PC-3 (cell line): Measurements from ENCODE around the gene FKBP10. TPM values are rescaled to one million over a fixed set of nuclear protein-coding genes. Genes with fewer than 3 reads are reported as not detected.

Experiments used
- ATAC-seq: fragments of 200-7000 bp; cut with Tn5 transposase; 2 replicates; pipeline ENCODE4 v1.9.1; 2020; ENCODE audit warnings: mild to moderate bottlenecking, moderate library complexity
- BruUV-seq: library from RNA; stranded (reverse); fragments of 400-500 nt; replicated peaks from 2 replicates; lab custom pipeline; 2021; lab: Mats Ljungman, UMichigan
- CTCF ChIA-PET: fragments of 300-600 bp; sonication (Branson Sonifier 250); formaldehyde crosslinking; loops from one replicate; lab custom pipeline; 2022; ENCODE audit warnings: antibody characterized with exemption; lab: Charles Lee
- POLR2A ChIA-PET: fragments of 300-600 bp; sonication (Branson Sonifier 250); formaldehyde crosslinking; loops from one replicate; lab custom pipeline; 2022; ENCODE audit warnings: antibody characterized with exemption; ENCODE audit not compliant: unreplicated experiment; lab: Charles Lee
- DNase-seq: peaks from one replicate; pipeline ENCODE4 v3.0.0-alpha.2; 2015
- H2AFZ ChIP-seq: fragments of 300-600 bp; sonication (generic); 2 replicates; pipeline ENCODE4 v1.6.0; 2016; ENCODE audit warnings: antibody characterized with exemption, low read length
- H3F3A ChIP-seq: fragments of 300-600 bp; sonication (generic); one replicate; pipeline ENCODE4 v1.6.0; 2017; ENCODE audit warnings: antibody characterized with exemption, low read length, control low read depth, mild to moderate bottlenecking; ENCODE audit not compliant: unreplicated experiment
- H3K27ac ChIP-seq: fragments of 300-600 bp; sonication (generic); 2 replicates; pipeline ENCODE4 v1.5.1; 2016; ENCODE audit warnings: mild to moderate bottlenecking, low read length
- H3K27me3 ChIP-seq: fragments of 300-600 bp; sonication (generic); 2 replicates; pipeline ENCODE4 v1.6.1; 2016; ENCODE audit warnings: low read length, mixed read lengths
- H3K36me3 ChIP-seq: fragments of 300-600 bp; sonication (generic); 2 replicates; pipeline ENCODE4 v1.6.1; 2016; ENCODE audit warnings: low read depth, mixed run types, low read length, mixed read lengths
- H3K4me1 ChIP-seq: fragments of 300-600 bp; sonication (generic); 2 replicates; pipeline ENCODE4 v1.5.1; 2016; ENCODE audit warnings: low read length; ENCODE audit not compliant: insufficient read depth
- H3K4me2 ChIP-seq: fragments of 300-600 bp; sonication (generic); 2 replicates; pipeline ENCODE4 v1.6.0; 2016; ENCODE audit warnings: low read length
- H3K4me3 ChIP-seq: fragments of 300-600 bp; sonication (generic); 2 replicates; pipeline ENCODE4 v1.5.1; 2016; ENCODE audit warnings: mild to moderate bottlenecking, low read length, mixed read lengths
- H3K79me2 ChIP-seq: fragments of 300-600 bp; sonication (generic); 2 replicates; pipeline ENCODE4 v1.6.1; 2017; ENCODE audit warnings: low read length, mixed read lengths
- H3K9ac ChIP-seq: fragments of 300-600 bp; sonication (generic); 2 replicates; pipeline ENCODE4 v1.6.0; 2016; ENCODE audit warnings: mild to moderate bottlenecking, low read length
- H3K9me2 ChIP-seq: fragments of 300-600 bp; sonication (generic); replicated peaks from 2 replicates; pipeline ENCODE4 v1.6.1; 2016; ENCODE audit warnings: mixed run types, low read length, mixed read lengths
- H3K9me3 ChIP-seq: fragments of 300-600 bp; sonication (generic); 2 replicates; pipeline ENCODE4 v1.6.1; 2016; ENCODE audit warnings: low read length, mixed read lengths
- H4K20me1 ChIP-seq: fragments of 300-600 bp; sonication (generic); 2 replicates; pipeline ENCODE4 v1.6.1; 2016; ENCODE audit warnings: low read length, mixed read lengths
- CTCF ChIP-seq: fragments of 300-600 bp; sonication (generic); conservative IDR thresholded peaks from 2 replicates; pipeline ENCODE4 v1.5.1; 2017; ENCODE audit warnings: antibody characterized with exemption, low read depth, mild to moderate bottlenecking, low read length
- EZH2 ChIP-seq: fragments of 300-600 bp; sonication (generic); IDR thresholded peaks from one replicate; pipeline ENCODE4 v1.6.1; 2017; ENCODE audit warnings: antibody characterized with exemption, mild to moderate bottlenecking, low read length; ENCODE audit not compliant: unreplicated experiment
- EZH2phosphoT487 ChIP-seq: fragments of 300-600 bp; sonication (generic); IDR thresholded peaks from 2 replicates; pipeline ENCODE4 v1.6.1; 2018; ENCODE audit warnings: mild to moderate bottlenecking, antibody characterized with exemption, low read length, borderline replicate concordance
- intact Hi-C: fragments of 100-400 bp; cut with micrococcal nuclease; formaldehyde crosslinking; loops from 2 replicates; pipeline ENCODE4 v1.9.0; 2023
- total RNA-seq: library from RNA; depleted of rRNA; stranded (reverse); fragments of >200 nt; gene quantifications from 2 replicates; pipeline ENCODE4 v1.2.3, GENCODE V29; 2014

FKBP10 gene
- total RNA-seq, 1 experiment from 2014 or later = 63.4 TPM

DNA sequence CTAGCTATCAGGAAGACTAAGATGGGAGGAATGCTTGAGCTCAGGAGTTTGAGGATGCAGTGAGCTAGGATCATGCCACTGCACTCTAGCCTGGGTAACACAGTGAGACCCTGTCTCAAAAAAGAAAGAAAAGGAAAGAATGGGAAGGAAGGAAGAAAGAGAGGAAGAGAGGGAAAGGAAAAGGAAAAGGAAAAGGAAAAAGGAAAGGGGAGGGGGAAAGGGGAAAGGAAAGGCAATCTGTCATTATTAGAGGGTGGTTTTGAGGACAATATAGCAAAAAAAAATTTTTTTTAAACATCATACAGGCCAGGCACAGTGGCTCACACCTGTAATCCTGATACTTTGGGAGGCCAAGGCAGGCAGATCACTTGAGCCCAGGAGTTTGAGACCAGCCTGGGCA, 46.7 kb upstream of the FKBP10 start:
- Histone ChIP-seq H3K79me2 (no peaks in the 10 kb centered on the region), H3K27ac (no peak overlapping the region), H3K4me3 (no peak overlapping the region), H2AFZ (no peak overlapping the region), H3K9ac (no peak overlapping the region), H4K20me1 (no peaks in the 10 kb centered on the region), H3K4me2 (no peak overlapping the region), H3K9me2 (no peaks in the 10 kb centered on the region), H3K9me3 (no peaks in the 10 kb centered on the region), H3K27me3 (no peaks in the 10 kb centered on the region), H3F3A (no peaks in the 10 kb centered on the region), H3K36me3 (peaks cover 44% of the 10 kb centered on the region), H3K4me1 (no peaks in the 10 kb centered on the region)
- TF ChIP-seq CTCF (no peak), EZH2phosphoT487 (no peak), EZH2 (no peak)
- ATAC-seq (no peak), DNase-seq (no peak)
- intact Hi-C loops = no loop called here
- ChIA-PET CTCF (no interaction called here), POLR2A (no interaction called here)
- BruUV-seq = no TSS peak

DNA sequence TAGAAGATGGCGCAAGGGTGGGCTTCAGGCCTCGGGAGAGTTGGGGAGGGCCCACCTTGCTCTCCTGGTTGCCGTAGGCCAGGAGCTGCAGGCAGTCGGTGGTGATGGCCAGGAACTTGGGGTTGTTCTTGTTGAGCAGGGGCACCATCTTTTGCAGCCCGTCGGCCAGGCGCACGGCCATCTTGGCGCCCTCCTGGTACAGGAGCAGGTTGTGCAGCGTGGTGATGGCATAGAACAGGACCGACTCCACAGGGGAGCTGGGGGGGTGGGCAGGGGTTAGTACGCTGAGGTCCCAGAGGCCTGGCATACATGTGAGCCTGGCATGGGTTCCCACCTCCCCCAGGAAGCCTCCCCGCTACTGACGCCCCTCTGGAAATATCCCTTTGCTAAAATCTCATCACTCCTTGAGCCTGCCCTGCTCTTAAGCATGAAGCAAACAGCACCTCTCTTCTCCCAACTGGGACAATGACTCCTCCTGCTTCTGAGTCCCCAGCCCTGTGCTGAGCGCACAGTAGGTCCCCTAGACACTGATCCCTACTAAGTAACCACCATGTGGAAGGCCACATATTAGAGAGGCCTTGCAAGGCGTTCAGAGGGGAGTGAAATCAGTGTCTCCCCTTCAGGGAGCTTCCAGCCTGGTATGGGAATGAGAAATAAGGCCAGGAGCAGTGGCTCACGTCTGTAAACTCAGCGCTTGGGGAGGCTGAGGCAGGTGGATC, 45.3 kb upstream of the FKBP10 start:
- CTCF ChIA-PET = no interaction called here
- no TSS peak for BruUV-seq
- no peak for TF ChIP-seq EZH2phosphoT487
- no peak for TF ChIP-seq CTCF
- no peak for TF ChIP-seq EZH2
- H3K9me3 ChIP-seq = no peaks in the 10 kb centered on the region
- peaks cover 11% of the 10 kb centered on the region for H3K79me2 ChIP-seq
- no peak for ATAC-seq
- intact Hi-C loops = no loop called here
- H3K27ac ChIP-seq = no peak overlapping the region
- DNase-seq = no peak
- no peak overlapping the region for H2AFZ ChIP-seq
- no peak overlapping the region for H3K4me2 ChIP-seq
- no peaks in the 10 kb centered on the region for H3K27me3 ChIP-seq
- peaks cover 10% of the 10 kb centered on the region for H3K4me1 ChIP-seq
- H3F3A ChIP-seq = peaks cover under 1% of the 10 kb centered on the region
- peaks cover 47% of the 10 kb centered on the region for H3K36me3 ChIP-seq
- no peaks in the 10 kb centered on the region for H3K9me2 ChIP-seq
- POLR2A ChIA-PET = interaction anchor here (0.5 kb wide), 1 partner anchor 1667 kb away, joined by 4 read pairs; no protein-coding TSS in a partner anchor
- H3K4me3 ChIP-seq = no peak overlapping the region
- H4K20me1 ChIP-seq = no peaks in the 10 kb centered on the region
- H3K9ac ChIP-seq = no peak overlapping the region

DNA sequence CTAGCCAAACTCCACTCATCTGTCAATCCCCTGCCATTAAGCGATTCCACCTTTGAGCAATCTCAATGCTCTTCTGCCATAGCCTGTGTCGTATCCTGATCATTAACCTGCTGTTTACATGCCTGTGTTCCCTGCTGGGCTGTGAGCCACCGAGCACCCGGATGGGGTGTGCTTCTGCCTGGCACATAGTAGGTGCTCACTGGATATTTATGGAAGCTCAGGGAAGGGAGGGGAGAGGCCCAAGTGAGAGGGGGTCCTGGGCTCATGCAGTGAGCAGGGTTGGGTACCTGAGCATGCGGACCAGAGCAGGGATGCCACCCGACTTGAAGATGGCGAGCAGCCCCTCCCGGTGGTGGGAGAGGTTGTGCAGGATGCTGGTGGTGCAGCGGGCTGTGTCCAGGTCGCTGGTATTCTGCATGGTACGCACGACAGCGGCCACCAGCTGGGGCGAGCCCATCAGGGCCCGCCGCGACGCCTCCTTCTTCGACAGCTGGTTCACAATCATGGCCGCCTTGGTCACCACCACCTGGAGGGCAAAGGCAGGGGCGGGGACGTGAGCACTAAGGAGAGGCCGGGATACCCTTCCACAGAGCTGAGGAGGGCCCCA, 44.0 kb upstream of the FKBP10 start:
- Histone ChIP-seq H3F3A (peaks cover 6% of the 10 kb centered on the region), H3K27me3 (no peaks in the 10 kb centered on the region), H3K4me2 (no peak overlapping the region), H3K4me1 (peaks cover 22% of the 10 kb centered on the region), H2AFZ (no peak overlapping the region), H3K27ac (no peak overlapping the region), H3K9me2 (no peaks in the 10 kb centered on the region), H3K4me3 (no peak overlapping the region), H3K79me2 (peaks cover 15% of the 10 kb centered on the region), H3K36me3 (peaks cover 37% of the 10 kb centered on the region), H3K9me3 (no peaks in the 10 kb centered on the region), H3K9ac (no peak overlapping the region), H4K20me1 (no peaks in the 10 kb centered on the region)
- BruUV-seq = no TSS peak
- DNase-seq (no peak), ATAC-seq (no peak)
- POLR2A ChIA-PET = no interaction called here
- intact Hi-C loops = no loop called here
- CTCF ChIA-PET = no interaction called here
- TF ChIP-seq EZH2 = no peak
- no peak for TF ChIP-seq EZH2phosphoT487
- no peak for TF ChIP-seq CTCF
